ENCODE results near the gene PLPPR5. TPM values are rescaled to one million over a fixed set of nuclear protein-coding genes. Genes with fewer than 3 reads are reported as not detected.

PLPPR5 gene
- total and polyA plus RNA-seq, 9 of the 15 experiments (the other 6 are each of a cell fraction or from before 2014, with no cell fraction given), result not detected

DNA sequence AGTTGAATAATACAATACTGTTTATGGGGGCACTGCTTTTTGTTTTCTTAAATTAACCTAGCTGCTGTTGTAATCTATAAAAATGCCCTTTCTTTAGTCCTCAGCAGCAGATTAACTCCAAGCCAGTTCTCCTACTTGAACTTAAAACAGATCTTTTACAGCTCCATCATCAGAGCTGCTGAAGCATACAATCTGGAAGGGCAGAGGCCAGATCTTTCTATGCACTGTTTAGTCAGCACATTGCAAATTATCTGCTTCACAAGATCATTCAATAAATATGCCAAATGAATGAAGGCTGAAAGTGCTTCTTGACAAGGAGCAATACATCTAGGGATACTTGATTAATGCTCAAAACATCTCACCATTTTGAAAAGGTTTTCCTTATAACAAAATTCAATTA, 115.8 kb downstream of the PLPPR5 start (continued):
- no peak for TF ChIP-seq PATZ1 (CRISPR knock-in tag; IDR thresholded peaks at IDR 0.05; ENCODE audit: borderline replicate concordance)
- TF ChIP-seq TFE3 (CRISPR knock-in tag; IDR thresholded peaks at IDR 0.05), result no peak
- no peak for TF ChIP-seq CBX1 (IDR thresholded peaks at IDR 0.05; ENCODE audit: low read depth)
- no peak for TF ChIP-seq NR1H2 (CRISPR knock-in tag; IDR thresholded peaks at IDR 0.05)
- TF ChIP-seq SPI1 (IDR thresholded peaks at IDR 0.05; ENCODE audit: borderline replicate concordance, low read depth, low read length), result no peak
- TF ChIP-seq PML (IDR thresholded peaks at IDR 0.05; ENCODE audit: low read length), result no peak
- no peak for TF ChIP-seq PURB (CRISPR knock-in tag; IDR thresholded peaks at IDR 0.05; ENCODE audit: low read depth)

GRCh38 chr1:98887507-98887906, 117.2 kb downstream of the PLPPR5 start:
- Histone ChIP-seq H3K79me2 (ENCODE audit: control insufficient read depth, insufficient read depth, low read length) (no peaks in the 10 kb centered on the region), H3K4me1 (replicated peaks in 1 of 2; ENCODE audit: control insufficient read depth in 2 of 2, insufficient read depth in 2 of 2, low read length in 2 of 2) (no peaks in the 10 kb centered on the region), H3K36me3 (ENCODE audit: control insufficient read depth, insufficient read depth, low read length) (no peaks in the 10 kb centered on the region), H3K9me3 (replicated peaks; ENCODE audit: control insufficient read depth, insufficient read depth, low read depth, low read length) (no peaks in the 10 kb centered on the region), H4K20me1 (replicated peaks; ENCODE audit: control insufficient read depth, insufficient read depth, low read length) (no peaks in the 10 kb centered on the region), H3K4me3 (no peak overlapping the region), H2AFZ (ENCODE audit: low read depth, low read length) (no peak overlapping the region), H3K27ac (ENCODE audit: extremely low read depth, low read depth, low read length) (no peak overlapping the region), H3K4me2 (ENCODE audit: insufficient read depth, low read length) (no peak overlapping the region), H3K27me3 (ENCODE audit: control insufficient read depth in 2 of 2, insufficient read depth in 2 of 2, low read length in 2 of 2) (no peaks in the 10 kb centered on the region), H3K9ac (ENCODE audit: insufficient read depth in 1 of 2, low read depth in 2 of 2, low read length in 2 of 2) (no peak overlapping the region), H3K9me1 (ENCODE audit: control insufficient read depth, insufficient read depth, low read length) (no peaks in the 10 kb centered on the region)
- ATAC-seq, result no peak
- ChIA-PET CTCF (ENCODE audit: low intra/inter-chr PET ratio) (no interaction called here), POLR2A (no interaction called here)
- WGBS (ENCODE audit: insufficient coverage, low coverage, missing lambda C conversion rate), result 0% methylated on average over 1 of the region's 1 CpG
- intact Hi-C loops (cut with micrococcal nuclease), result no loop called here
- no TSS peak for BruUV-seq (replicated peaks)
- DNase-seq (ENCODE audit: extremely low read depth in 1 of 4, low spot score in 3 of 4), result no peak
- FAIRE-seq, result no peak
- in situ Hi-C loops (cut with MboI), result no loop called here
- TF ChIP-seq RHOXF2B (CRISPR knock-in tag; conservative IDR thresholded peaks at IDR 0.05) (no peak), YY1 (IDR thresholded peaks at IDR 0.05; ENCODE audit: borderline replicate concordance in 1 of 3, control insufficient read depth in 1 of 3, extremely low read depth in 1 of 3, insufficient read depth in 3 of 3, insufficient read length in 1 of 3, insufficient replicate concordance in 2 of 3, low read depth in 1 of 3, low read length in 2 of 3) (no peak)
